SKM-1 treated with dmso at 0.1 percent for 144 hours (cell line): Measurements from ENCODE around the gene RTL9.

Source experiments
- DNase-seq: peaks from one replicate; lab custom pipeline; 2025; ENCODE audit not compliant: unreplicated experiment; lab: John Stamatoyannopoulos, UW

The RTL9 gene

DNA sequence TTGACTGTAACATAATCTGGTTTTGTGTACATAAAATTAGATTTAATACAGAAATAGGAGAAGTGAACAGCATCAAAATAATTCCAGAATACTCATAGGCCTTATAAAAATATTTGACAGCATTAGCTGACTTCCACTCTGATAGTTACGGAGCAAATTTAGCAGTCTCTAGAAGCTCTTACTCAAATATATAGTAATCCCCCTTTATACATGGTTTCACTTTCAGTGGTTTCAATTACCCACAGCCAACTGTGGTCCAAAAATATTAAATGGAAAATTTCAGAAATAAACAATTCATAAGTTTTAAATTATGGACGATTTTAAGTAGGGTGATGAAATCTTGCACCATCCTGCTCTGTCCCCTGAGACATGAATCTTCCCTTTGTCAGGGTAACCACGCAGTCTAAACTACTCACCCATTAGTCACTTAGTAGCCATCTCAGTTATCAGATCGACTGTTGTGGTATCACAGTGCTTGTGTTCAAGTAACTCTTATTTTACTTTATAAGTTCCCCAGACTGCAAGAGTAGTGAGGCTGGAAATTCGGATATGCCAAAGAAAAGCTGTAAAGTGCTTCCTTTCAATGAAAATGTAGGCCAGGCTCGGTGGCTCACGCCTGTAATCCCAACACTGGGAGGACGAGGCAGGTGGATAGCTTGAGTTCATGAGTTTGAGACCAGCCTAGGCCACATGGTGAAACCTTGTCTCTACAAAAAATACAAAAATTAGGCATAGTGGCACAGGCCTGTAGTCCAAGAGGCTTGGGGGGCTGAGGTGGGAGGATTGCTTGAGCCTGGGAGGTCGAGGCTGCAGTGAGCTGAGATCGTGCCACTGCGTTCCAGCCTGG lies 17.2 kb upstream of the RTL9 start:
- DNase-seq: no peak

DNA sequence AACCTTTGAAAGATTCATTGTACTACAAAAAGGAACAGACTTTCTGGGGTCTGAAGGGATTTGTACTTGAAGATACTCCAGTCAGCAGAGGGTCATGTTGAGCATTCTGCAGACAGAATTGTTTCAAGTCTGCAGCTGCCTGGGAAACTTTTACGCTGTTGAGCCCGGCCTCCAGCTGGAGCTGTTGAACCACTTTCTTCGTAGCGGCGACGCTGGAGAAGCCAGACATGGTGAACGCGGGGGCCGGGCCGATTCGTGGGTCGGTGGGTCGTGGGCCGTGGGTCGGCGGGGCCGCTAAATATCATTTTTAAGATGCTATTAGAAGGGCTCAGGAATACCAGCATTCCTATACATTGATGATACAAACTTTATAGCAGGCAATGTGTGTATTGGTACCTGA lies 12.0 kb upstream of the RTL9 start:
- no peak for DNase-seq

DNA sequence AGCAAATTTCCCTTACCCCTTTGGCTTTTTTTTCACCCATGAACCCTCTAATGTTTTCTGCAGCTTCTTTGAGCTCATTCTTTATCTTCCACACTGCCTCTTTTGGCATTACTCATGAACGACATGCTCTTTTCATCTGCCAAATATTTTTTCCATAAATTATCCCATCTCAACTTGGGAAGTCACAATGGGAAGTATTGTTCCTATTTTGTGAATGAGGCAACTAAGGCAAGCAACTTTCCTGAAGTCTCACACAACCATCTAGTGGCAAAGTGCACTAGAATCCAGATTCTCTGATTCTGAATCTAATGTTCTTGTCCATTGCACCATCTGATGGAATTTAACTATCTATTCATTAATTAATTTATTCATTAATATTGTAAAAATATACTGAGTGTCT lies 625 bp downstream of the RTL9 start:
- DNase-seq: no peak

DNA sequence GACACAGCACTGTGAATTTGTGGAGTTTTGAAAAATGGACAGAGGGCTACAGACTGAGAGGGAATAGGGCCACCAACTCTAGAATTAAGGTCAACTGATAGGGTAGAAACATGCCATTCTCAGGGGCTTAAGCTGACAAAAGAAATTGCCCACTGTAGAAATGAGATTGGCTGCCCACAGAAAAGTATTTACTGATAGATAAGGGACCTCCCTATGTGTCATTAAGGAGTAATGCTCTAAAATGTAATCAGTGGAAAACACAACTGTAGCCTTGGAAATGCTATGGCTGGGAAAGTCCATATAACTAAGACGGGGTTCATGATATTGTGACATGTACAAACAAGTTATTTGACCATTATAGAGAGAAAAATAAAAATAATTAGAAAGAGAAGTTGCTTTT lies 4.6 kb downstream of the RTL9 start:
- DNase-seq: no peak

DNA sequence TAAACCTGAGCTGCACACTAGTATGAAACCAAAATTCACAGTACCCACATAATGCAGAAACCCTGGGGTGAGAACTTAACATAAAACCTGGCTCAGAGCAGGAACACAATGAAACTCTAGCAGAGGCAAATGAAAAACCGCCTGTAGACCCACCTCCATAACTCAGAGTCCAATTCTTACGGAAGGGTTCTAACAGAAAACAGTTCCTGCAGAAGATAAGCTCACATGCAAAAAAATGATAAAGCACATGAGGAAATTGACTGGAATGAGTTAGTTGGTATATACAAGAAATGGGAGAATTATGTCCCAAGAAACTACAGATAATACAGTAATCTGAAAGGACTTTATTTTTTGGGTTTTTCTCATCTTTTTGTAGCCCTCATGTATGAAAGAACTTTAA lies 14.7 kb downstream of the RTL9 start:
- DNase-seq: no peak

DNA sequence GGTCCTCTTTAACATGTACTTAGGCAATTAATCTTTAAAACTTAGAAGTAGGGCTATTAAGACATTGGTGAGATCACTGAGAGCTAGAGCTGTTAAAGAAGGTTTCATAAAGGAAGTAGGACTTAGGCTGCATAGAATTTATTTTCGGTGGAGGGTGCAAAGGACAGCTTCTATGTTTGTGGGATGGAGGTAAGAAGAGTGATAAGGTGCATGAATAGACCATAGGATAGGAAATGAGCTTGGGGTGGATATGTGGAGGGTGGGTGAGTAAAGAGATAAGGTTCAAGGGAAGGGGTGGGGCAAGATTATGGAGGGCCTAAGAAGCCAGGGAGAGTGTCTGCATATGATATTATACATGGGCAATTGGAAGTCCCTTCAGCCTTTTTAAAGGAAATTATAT lies 15.9 kb downstream of the RTL9 start:
- no peak for DNase-seq

DNA sequence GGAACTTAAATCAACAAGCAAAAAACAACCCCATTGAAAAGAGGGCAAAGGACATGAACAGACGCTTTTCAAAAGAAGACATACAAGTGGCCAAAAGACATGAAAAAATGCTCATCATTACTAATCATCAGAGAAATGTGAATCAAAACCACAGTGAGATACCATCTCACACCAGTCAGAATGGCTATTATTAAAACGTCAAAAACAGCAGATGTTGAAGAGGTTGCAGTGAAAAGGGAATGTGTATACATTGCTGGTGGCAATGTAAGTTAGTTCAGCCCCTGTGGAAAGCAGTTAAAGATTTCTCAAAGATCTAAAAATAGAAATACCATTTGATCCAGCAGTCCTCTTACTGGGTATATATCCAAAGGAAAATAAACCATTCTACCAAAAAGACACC lies 22.6 kb downstream of the RTL9 start:
- no peak for DNase-seq

DNA sequence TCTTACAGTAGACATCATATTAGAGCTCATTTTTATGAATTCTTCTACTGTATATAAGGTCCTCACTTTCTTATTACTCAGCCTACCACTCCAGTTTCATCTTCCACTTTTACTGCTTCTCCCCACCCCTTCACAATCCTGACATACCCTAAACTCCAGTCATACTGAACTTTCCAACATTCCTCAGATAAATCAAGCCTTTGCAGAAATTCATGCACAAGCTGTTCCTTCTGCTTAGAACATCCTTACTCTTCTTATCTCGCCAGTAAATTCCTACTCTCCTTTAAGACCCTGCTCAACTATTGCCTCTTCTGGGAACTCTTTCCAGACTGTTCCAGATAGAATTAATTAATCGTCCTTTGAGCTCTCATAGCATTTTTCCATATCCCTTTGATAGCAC lies 24.8 kb downstream of the RTL9 start:
- no peak for DNase-seq

DNA sequence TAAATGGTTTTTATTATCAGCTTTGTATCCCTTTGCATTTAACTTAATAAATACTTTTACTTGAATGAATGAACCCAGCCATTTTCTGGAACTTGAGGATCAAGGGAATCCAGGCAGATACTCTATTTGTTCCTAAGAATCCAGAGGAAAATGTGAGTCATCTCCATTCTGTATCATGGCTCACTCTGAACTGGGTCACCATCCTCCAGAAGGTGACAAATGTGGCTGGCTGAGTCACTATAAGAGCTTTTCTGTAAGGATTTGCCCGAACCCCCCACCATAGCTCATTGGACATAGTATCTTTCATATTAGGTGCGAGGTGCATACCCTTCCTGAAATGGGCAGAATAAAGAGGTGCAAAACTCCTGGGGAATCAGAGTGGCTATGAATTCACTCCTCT lies 25.8 kb downstream of the RTL9 start:
- DNase-seq: no peak

DNA sequence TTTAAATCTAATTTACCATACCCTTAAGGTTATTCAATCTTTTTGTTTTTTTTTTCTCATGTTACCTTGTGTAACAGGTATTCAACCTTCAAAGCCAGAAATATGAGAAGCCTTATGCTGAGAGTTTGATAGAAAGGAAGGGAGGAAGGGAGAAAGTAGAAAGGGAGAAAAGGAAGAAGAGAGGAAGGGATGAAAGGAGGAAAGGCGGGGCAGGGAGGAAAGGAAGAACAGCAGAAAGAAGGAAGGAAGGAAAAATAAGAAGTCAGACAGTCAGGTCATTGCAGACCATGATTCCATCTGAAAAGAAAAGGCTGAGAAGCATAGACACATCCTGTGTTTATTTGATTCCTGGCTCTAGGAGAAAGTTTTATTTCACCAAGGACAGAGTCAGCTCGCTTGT lies 30.9 kb downstream of the RTL9 start:
- DNase-seq: no peak

DNA sequence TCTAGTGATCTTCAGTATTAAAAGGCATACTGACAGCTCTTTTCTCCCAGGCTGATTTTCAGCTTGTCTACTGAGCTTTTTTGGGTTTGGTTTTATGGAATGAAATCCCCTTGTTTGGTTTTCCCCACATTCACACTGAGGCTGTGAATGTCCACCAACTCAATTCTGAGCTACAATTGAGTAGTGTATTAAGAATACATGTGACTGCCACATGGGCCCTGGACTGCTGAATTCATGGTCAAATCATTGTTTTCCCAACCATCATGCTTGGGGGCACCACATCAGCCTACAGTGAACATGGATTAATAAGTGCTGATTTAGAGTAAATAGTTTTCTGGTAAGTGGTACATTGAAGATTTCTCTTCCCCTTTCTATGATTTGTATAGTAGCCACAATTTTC lies 32.4 kb downstream of the RTL9 start:
- DNase-seq: no peak

DNA sequence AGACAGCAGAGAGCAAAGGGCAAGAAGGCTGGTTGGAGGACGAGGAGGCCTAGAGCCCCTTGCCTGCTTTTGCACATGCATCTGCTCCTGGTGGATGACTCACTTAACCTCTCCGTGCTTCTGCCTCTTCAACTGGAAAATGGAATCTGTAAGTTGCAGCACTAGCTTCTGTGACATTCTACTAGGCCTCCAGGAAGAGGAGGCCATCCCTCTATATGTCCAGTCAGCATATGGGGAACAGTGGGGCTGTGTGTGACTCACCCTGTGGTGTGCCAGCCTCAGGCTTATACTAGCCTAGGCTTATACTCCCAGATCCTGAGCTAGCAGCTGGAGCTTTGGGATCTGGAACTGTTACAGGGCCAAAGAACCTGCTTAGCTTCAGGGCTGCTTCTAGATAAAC lies 36.0 kb downstream of the RTL9 start:
- no peak for DNase-seq

DNA sequence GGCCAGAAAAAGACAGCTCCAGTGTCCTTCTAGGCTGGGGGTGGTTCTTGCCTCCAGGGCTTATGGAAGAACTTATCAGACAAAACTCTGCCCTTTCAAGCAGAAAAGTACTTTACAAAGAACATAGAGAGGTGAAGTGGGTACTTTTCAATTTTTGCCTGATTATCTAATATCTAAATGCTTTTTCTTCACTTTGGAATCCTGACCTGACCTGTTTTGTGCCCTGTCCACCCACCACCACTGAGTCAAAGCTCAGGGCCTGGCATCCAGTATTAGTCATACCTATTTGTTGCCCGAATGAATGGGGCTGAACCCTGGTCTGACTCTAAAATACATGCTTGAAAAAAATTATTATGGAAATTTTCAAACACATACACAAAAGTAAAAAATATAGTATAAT lies 37.2 kb downstream of the RTL9 start:
- no peak for DNase-seq

DNA sequence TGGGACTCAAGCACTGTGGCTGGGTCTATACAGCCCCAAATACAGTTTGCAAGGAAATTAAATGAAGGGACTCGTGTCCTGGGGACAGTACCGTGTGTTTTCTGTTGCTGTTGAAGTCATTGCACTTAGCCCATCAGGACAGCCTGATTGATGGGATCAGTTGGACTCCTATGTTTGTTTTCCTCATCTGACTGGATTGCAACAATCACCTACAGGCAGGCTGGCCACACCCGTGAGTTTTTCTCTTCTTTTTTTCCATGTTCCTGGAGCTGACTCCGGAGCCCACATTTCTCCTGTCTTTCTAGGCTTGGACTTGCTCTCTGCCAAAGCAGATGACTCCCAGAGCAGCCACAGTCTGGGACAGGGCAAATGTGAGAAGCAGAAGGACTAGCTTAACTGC lies 38.1 kb downstream of the RTL9 start:
- DNase-seq: no peak

DNA sequence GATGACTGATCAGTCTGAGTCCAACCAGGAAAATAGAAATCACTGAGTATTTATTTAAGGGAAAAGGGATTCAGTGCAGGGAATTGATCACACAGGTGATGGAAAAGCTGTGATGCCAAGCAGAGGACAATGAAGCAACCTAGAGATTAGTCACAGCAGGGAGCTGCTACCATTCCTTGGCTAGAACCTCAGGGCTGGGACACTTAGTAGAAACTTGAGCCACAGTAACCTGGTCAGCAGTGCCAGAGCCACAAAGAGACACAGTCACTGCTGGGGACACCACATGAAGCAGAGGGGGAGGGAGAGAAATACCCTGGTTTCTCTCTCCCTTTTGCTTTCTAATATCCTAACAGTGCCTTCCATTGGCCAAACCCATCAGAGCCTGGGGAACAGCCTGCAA lies 38.7 kb downstream of the RTL9 start:
- no peak for DNase-seq

DNA sequence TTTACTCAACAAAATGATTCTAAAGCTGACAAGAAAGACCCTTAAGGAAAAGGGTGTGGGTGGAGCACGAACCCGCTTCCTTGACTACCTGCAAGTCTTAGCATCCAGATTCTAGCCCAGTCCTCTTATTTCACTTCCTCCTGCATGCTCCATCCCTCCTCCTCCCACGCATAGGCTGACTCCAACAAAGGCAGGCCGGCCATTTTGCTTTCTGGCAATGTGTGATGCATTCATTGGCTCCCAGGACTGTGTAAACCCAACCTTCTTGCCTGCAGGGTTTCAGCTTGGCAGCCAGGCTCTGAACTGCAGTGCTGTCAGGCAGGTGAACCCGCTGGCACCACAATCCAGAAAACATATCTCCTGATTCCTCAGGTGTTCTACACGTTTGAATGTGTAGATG lies 39.3 kb downstream of the RTL9 start:
- no peak for DNase-seq

DNA sequence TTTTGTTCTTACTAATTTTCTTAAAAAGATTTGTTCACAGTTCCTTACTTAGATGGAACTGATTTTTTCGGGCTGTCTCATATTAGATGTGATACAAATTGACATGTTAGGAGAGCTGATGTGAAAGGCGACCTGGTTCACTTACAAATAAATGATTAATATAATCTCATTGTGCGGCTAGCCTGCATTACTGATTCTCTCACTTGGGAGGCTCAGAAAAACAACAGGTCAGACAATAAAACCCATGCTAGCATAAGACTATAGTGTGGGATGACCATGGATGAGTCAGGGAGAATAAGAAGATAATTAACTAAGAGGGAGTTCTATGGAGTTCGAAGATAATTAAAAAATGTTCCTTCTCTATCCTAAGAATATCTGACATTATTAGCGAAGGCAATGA lies 40.8 kb downstream of the RTL9 start:
- DNase-seq: no peak

DNA sequence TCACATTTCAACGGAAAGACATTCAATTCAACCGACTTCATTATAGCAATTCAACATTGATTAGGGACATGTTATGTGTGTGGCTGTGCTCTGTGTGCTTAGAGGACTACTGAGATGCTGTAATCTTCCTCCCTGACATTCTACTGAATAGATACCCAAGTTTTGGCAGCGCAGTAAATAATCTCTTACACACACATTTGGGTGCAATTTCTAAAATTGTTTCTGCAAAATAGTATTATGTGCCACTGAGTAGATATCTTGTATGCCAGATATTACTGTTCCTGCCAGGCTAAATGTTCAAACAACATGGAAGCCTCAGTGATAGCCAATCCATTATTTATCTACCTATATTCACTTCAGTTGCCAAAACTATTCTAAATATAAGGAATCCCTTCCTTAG lies 41.3 kb downstream of the RTL9 start:
- DNase-seq: no peak

DNA sequence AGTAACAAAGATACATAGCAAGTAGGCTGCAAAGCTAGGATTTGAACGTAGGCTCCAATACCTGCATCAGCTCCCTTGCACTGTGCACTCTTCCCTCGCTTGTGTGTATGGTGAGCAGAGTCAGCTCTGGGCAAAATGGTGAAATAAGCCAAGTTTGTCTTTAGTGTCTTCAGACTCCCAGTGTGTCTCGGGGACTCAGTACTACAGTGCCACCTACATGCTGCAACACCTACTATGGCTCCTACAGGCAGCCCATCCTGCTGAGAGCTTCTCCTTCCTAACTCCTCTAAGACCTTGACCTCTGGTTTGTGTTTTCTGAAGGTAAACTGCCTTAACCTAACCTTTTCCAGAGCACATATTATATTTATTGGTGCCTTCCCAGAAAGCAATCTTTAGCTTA lies 42.5 kb downstream of the RTL9 start:
- no peak for DNase-seq

DNA sequence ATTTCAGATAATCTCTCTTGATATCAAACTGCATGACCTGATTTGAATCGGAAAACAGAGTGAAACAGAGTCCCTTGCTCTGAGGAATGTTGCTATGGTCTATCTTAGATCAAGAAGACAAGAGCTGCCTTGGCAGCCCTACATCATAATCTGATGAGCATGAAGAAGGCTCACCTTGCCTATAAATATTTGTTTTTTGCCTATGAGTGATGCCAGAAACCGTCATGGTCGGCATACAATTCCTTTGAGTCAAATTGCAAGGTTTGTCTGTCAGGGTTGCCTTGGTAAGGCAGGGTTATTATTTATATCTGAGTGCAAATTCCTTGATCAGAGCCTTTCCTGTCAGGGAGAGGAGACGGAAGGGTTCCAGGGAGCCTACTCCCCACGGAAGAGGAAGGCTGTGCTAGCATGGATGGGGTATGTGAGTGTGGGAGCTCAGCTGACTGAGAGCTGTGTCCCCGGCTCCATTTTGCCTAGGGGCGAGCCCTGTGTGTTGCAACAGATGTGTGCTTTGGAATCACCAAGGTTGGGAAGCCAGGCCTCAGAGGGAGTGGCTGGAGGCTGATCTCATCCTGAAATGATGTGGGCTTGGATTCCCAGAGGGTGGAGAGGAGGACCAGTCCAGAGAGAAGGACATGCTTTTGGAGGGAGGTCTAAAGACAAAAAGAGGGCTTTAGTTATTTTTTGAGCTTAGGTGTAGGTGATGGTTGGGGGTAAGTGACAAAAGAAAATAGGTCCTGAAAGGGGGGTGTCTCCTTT lies 43.6 kb downstream of the RTL9 start:
- DNase-seq: no peak

DNA sequence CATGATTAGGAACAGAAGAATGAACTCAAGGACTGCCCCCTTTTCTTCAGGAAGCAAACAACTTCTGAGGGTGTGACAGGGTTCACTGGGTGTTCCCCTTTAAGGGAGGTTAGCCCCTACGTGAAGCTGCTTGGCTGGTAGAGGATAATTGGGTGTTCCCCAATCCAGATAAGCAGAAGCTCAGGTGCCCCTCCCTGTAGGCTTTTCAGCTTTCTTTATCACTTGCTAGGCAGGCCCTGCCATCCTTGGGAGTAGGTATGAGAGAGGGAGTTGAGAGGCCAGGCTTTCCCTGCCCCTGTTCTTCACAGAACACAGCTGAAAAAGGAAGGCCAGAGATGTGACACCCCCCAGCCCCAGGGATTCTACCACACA lies 44.2 kb downstream of the RTL9 start:
- no peak for DNase-seq

DNA sequence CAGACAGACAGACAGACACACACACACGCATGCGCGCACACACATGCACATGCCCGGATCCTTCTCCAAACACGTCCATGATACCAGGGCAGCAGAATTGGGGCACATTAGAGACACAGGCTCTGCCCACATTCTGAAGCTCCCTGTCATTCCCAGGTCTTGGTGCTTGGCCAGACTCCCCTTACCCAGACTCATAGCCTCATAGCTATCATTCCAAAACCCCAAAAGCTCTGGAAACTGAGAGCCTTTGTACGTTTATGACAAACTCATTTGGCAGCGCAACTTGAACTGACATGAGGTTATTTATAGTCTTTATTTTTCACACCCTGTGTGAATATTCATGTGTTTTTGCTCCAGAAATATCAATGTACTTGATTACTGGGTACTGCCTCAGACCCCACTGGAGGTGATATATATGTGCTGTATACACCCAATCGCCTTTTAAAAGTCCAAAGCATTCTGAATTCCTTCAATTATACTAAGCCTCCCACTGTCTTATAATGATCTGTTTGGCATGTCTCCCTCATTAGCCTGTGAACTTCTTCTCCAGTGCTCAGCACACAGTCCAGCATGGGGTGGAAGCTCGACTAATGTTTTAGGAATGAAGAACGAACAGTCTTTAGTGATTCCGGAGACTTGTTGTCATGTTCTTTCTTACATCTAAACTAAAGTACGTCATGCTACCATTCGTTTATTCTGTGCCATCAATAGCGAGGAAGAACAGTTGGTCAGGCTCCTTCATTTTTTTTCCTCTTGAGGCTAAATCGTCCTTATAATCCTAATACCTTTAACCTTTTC lies 45.0 kb downstream of the RTL9 start:
- DNase-seq: no peak
